Measurements from ENCODE around the gene CIAO2B.

DNA sequence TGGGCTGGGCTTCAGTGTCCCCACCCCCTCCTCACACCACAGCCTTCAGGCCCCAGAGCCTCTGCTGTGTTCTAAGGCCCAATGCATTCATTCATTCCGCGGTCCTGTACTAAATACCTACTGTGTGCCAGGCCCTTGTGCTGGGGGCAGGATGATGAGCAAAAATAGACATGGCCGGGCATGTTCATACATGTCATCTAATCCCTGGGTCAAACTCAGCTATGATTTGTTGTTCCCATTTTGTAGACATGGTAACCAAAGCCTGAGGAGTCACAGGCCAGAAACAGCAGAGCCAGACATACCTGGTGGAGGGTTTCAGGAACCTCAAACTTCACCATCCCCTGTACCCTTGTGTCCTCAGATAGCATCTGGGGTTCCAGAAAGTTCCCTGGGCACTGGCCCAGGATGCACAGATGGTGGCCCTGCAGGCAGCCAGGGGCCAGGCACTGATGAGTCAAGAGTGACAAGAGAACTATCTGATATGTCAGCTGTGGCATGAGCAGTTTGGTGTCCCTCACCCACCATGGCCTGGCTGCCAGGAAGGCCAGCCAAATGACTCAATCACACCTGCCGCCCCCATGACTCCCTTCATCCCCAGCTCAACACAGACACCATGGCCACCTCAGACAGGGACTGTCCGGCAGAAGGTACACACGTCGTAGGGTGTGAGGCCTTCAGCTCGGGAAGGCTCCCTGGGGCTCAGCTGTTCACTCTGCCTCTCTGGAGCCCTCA, 6.1 kb downstream of the CIAO2B start:
- TF ChIP-seq EZH2 (IDR thresholded peaks at IDR 0.05; ENCODE audit: borderline replicate concordance, insufficient read depth, low read length, poor library complexity, severe bottlenecking) (no peak), EP300 (conservative IDR thresholded peaks at IDR 0.05; ENCODE audit: poor library complexity, severe bottlenecking) (no peak)
- TF ChIP-seq, protein P1, sequence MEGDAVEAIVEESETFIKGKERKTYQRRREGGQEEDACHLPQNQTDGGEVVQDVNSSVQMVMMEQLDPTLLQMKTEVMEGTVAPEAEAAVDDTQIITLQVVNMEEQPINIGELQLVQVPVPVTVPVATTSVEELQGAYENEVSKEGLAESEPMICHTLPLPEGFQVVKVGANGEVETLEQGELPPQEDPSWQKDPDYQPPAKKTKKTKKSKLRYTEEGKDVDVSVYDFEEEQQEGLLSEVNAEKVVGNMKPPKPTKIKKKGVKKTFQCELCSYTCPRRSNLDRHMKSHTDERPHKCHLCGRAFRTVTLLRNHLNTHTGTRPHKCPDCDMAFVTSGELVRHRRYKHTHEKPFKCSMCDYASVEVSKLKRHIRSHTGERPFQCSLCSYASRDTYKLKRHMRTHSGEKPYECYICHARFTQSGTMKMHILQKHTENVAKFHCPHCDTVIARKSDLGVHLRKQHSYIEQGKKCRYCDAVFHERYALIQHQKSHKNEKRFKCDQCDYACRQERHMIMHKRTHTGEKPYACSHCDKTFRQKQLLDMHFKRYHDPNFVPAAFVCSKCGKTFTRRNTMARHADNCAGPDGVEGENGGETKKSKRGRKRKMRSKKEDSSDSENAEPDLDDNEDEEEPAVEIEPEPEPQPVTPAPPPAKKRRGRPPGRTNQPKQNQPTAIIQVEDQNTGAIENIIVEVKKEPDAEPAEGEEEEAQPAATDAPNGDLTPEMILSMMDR (IDR thresholded peaks at IDR 0.05; ENCODE audit: poor library complexity, severe bottlenecking): no peak
